Endothelial cell of umbilical vein (primary cell): ENCODE data around the gene ASB6.

Source experiments
- CTCF ChIP-seq, 2 donors: IDR thresholded peaks; 1 replicate in 1 of 2; 2 replicates in 1 of 2; pipeline ENCODE4 v1.5.1; 2011; ENCODE audit warnings: low read length in 2 of 2, mild to moderate bottlenecking in 2 of 2, moderate library complexity in 2 of 2, control low read depth in 1 of 2, inconsistent platforms in 1 of 2, low read depth in 1 of 2; ENCODE audit not compliant: insufficient read depth in 1 of 2; ENCODE audit errors: extremely low read depth in 1 of 2
- EZH2 ChIP-seq: IDR thresholded peaks from 2 replicates; pipeline ENCODE4 v1.6.1; 2012; ENCODE audit warnings: borderline replicate concordance, low read depth, mild to moderate bottlenecking, moderate library complexity, low read length, inconsistent platforms; ENCODE audit not compliant: severe bottlenecking
- FOS ChIP-seq: IDR thresholded peaks from 2 replicates; pipeline ENCODE4 v1.6.1; 2011; ENCODE audit warnings: mild to moderate bottlenecking, low read length, moderate library complexity, borderline replicate concordance; ENCODE audit not compliant: insufficient read depth
- GATA2 ChIP-seq: IDR thresholded peaks from 2 replicates; pipeline ENCODE4 v1.7.0; 2011; ENCODE audit warnings: low read depth, mild to moderate bottlenecking, moderate library complexity, mixed read lengths, low read length; ENCODE audit not compliant: insufficient read length, insufficient read depth
- POLR2A ChIP-seq: IDR thresholded peaks from 2 replicates; pipeline ENCODE4 v1.6.1; 2012; ENCODE audit warnings: low read depth, mild to moderate bottlenecking, control low read depth, low read length
- POLR2AphosphoS5 ChIP-seq: IDR thresholded peaks from 2 replicates; pipeline ENCODE4 v1.6.1; 2012; ENCODE audit warnings: low read depth, mild to moderate bottlenecking, control low read depth, low read length, moderate library complexity; ENCODE audit not compliant: insufficient read depth

GRCh38 chr9:129610213-129610472, 31.8 kb downstream of the ASB6 start:
- TF ChIP-seq CTCF (IDR thresholded peaks at IDR 0.05; ENCODE audit: extremely low read depth in 1 of 2, insufficient read depth in 1 of 2, low read depth in 1 of 2, low read length in 2 of 2) (no peak), EZH2 (no peak), POLR2AphosphoS5 (no peak), GATA2 (no peak), POLR2A (no peak), FOS (no peak)
